Activated CD4-positive, alpha-beta T cell treated with anti-CD3 and anti-CD28 coated beads, Interleukin-2, amount 50 U/mL, for 24 hours (primary cell): ENCODE data around the gene NEU3.
"Not testable (repeated sequence)": the region's sequence is repeated elsewhere in the genome, so short reads cannot be mapped to it uniquely, and the experiment has no call there.

Experiments used
- DNase-seq, 2 donors: peaks; one replicate each; pipeline ENCODE4 v3.0.0-alpha.2; 2020; ENCODE audit warnings: low read depth in 1 of 2, low spot score in 1 of 2

Gene NEU3

GRCh38 chr11:75028724-75029123, 40.0 kb downstream of the NEU3 start:
- DNase-seq = no peak

- DNase-seq = no peak
Measured at GRCh38 chr11:75029836-75030631, 41.3 kb downstream of the NEU3 start.

- no peak for DNase-seq
Measured at GRCh38 chr11:75031224-75031753, 42.6 kb downstream of the NEU3 start.

- DNase-seq = peak; percentile 18 to 48
Measured at GRCh38 chr11:75031771-75032549, 43.2 kb downstream of the NEU3 start.

GRCh38 chr11:75032550-75032935, 43.8 kb downstream of the NEU3 start:
- DNase-seq = no peak

GRCh38 chr11:75033916-75034315, 45.2 kb downstream of the NEU3 start:
- DNase-seq = no peak

- no peak for DNase-seq
Measured at GRCh38 chr11:75035256-75035655, 46.5 kb downstream of the NEU3 start.

GRCh38 chr11:75035911-75036565, 47.3 kb downstream of the NEU3 start:
- DNase-seq = no peak

- no peak for DNase-seq
Measured at GRCh38 chr11:75040167-75040770, 51.5 kb downstream of the NEU3 start.

GRCh38 chr11:75041263-75041662, 52.5 kb downstream of the NEU3 start:
- no peak for DNase-seq

- DNase-seq = not testable (repeated sequence)
Measured at GRCh38 chr11:75041821-75042220, 53.1 kb downstream of the NEU3 start.

GRCh38 chr11:75044381-75045170, 55.8 kb downstream of the NEU3 start:
- DNase-seq = not testable (repeated sequence)

- not testable (repeated sequence) for DNase-seq
Measured at GRCh38 chr11:75046668-75047067, 57.9 kb downstream of the NEU3 start.

- no peak for DNase-seq
Measured at GRCh38 chr11:75047191-75047590, 58.5 kb downstream of the NEU3 start.

- DNase-seq = not testable (repeated sequence)
Measured at GRCh38 chr11:75049501-75050266, 61.0 kb downstream of the NEU3 start.

- DNase-seq = no peak
Measured at GRCh38 chr11:75050516-75050915, 61.8 kb downstream of the NEU3 start.

GRCh38 chr11:75051043-75051442, 62.3 kb downstream of the NEU3 start:
- no peak for DNase-seq

GRCh38 chr11:75052457-75052856, 63.7 kb downstream of the NEU3 start:
- DNase-seq = no peak

GRCh38 chr11:75055511-75055910, 66.8 kb downstream of the NEU3 start:
- DNase-seq = no peak

- no peak for DNase-seq
Measured at GRCh38 chr11:75056814-75057213, 68.1 kb downstream of the NEU3 start.
